Epithelial cell of esophagus (primary cell): Measurements from ENCODE around the gene PRMT5.
A peak's percentile ranks its signal among the peaks of the same experiment; 100 is the strongest.

Experiments used
- DNase-seq: peaks from one replicate; pipeline ENCODE4 v3.0.0; 2010; ENCODE audit warnings: low read depth
- H3K4me3 ChIP-seq: 2 replicates; pipeline ENCODE4 v1.5.1; 2011; ENCODE audit warnings: mild to moderate bottlenecking, low read length, control low read depth
- CTCF ChIP-seq: IDR thresholded peaks from 2 replicates; pipeline ENCODE4 v1.5.1; 2011; ENCODE audit warnings: low read depth, mild to moderate bottlenecking, low read length, control low read depth, inconsistent platforms; ENCODE audit not compliant: insufficient read depth; ENCODE audit errors: missing control alignments

The PRMT5 gene

GRCh38 chr14:22870811-22871223 is 58.4 kb downstream of the PRMT5 start:
- peak overlapping the region; percentile 82 for H3K4me3 ChIP-seq
- DNase-seq, result no peak

More at GRCh38 chr14:22870811-22871223, 58.4 kb downstream of the PRMT5 start:
- no peak for TF ChIP-seq CTCF
